KMS-11 (cell line): ENCODE measurements around the gene HSPBAP1.

ENCODE experiments used
- H2AFZ ChIP-seq: fragments of 200-600 bp; sonication (generic); 2 replicates; pipeline ENCODE4 v1.6.1; 2016; ENCODE audit warnings: antibody characterized with exemption, mixed run types, low read depth
- H3K27ac ChIP-seq: fragments of 200-600 bp; sonication (generic); 2 replicates; pipeline ENCODE4 v1.6.1; 2016; ENCODE audit warnings: mild to moderate bottlenecking, mixed run types
- H3K27me3 ChIP-seq: fragments of 200-600 bp; sonication (generic); 2 replicates; pipeline ENCODE4 v1.6.1; 2017; ENCODE audit warnings: mild to moderate bottlenecking, low read depth, mixed run types, moderate library complexity; ENCODE audit not compliant: insufficient read depth
- H3K36me3 ChIP-seq: fragments of 200-600 bp; sonication (generic); 2 replicates; pipeline ENCODE4 v1.6.1; 2017; ENCODE audit warnings: mild to moderate bottlenecking, mixed run types; ENCODE audit not compliant: insufficient read depth
- H3K4me1 ChIP-seq: fragments of 200-600 bp; sonication (generic); 2 replicates; pipeline ENCODE4 v1.6.1; 2016; ENCODE audit warnings: mild to moderate bottlenecking, low read depth, mixed run types; ENCODE audit not compliant: poor library complexity, severe bottlenecking
- H3K4me2 ChIP-seq: fragments of 200-600 bp; sonication (generic); 2 replicates; pipeline ENCODE4 v1.7.0; 2016; ENCODE audit warnings: mild to moderate bottlenecking, mixed run types
- H3K4me3 ChIP-seq: fragments of 200-600 bp; sonication (generic); IDR thresholded peaks from 2 replicates; pipeline ENCODE4 v1.6.1; 2017; ENCODE audit warnings: low read depth, low read length, mixed read lengths; ENCODE audit not compliant: insufficient read depth
- H3K79me2 ChIP-seq: fragments of 200-600 bp; sonication (generic); 2 replicates; pipeline ENCODE4 v1.6.1; 2016; ENCODE audit warnings: low read depth, mixed run types; ENCODE audit not compliant: insufficient read depth
- H3K9ac ChIP-seq: fragments of 200-600 bp; sonication (generic); 2 replicates; pipeline ENCODE4 v1.6.1; 2016; ENCODE audit warnings: mild to moderate bottlenecking, mixed run types
- H4K20me1 ChIP-seq: fragments of 200-600 bp; sonication (generic); 2 replicates; pipeline ENCODE4 v1.6.1; 2016; ENCODE audit warnings: mild to moderate bottlenecking, mixed run types; ENCODE audit not compliant: insufficient read depth
- CTCF ChIP-seq: fragments of 200-600 bp; sonication (generic); conservative IDR thresholded peaks from 2 replicates; pipeline ENCODE4 v1.6.1; 2017; ENCODE audit warnings: low read depth, mild to moderate bottlenecking, antibody characterized with exemption, low read length, moderate library complexity, mixed read lengths

The HSPBAP1 gene

GRCh38 chr3:122691195-122691594 lies 102.4 kb downstream of the HSPBAP1 start:
- no peak overlapping the region for H2AFZ ChIP-seq
- no peaks in the 10 kb centered on the region for H4K20me1 ChIP-seq
- H3K79me2 ChIP-seq, result no peaks in the 10 kb centered on the region
- TF ChIP-seq CTCF, result no peak
- H3K4me1 ChIP-seq, result no peaks in the 10 kb centered on the region
- H3K27me3 ChIP-seq, result no peaks in the 10 kb centered on the region
- no peak overlapping the region for H3K4me3 ChIP-seq
- no peak overlapping the region for H3K9ac ChIP-seq
- H3K27ac ChIP-seq, result no peak overlapping the region
- no peaks in the 10 kb centered on the region; the same call in 1 of the 2 replicates for H3K36me3 ChIP-seq
- no peak overlapping the region for H3K4me2 ChIP-seq

GRCh38 chr3:122690096-122690495 lies 103.5 kb downstream of the HSPBAP1 start:
- no peaks in the 10 kb centered on the region; the same call in 1 of the 2 replicates for H3K36me3 ChIP-seq
- no peaks in the 10 kb centered on the region for H4K20me1 ChIP-seq
- no peak overlapping the region for H3K4me2 ChIP-seq
- H2AFZ ChIP-seq, result no peak overlapping the region
- H3K9ac ChIP-seq, result no peak overlapping the region
- H3K4me3 ChIP-seq, result no peak overlapping the region
- H3K79me2 ChIP-seq, result no peaks in the 10 kb centered on the region
- no peak for TF ChIP-seq CTCF
- no peaks in the 10 kb centered on the region for H3K27me3 ChIP-seq
- H3K27ac ChIP-seq, result no peak overlapping the region
- no peaks in the 10 kb centered on the region for H3K4me1 ChIP-seq
